Fibroblast of peridontal ligament (primary cell): ENCODE results near the gene MLPH.

Experiments used
- DNase-seq: peaks from one replicate; pipeline ENCODE4 v3.0.0-alpha.2; 2010; ENCODE audit errors: extremely low read depth

Gene MLPH

DNA sequence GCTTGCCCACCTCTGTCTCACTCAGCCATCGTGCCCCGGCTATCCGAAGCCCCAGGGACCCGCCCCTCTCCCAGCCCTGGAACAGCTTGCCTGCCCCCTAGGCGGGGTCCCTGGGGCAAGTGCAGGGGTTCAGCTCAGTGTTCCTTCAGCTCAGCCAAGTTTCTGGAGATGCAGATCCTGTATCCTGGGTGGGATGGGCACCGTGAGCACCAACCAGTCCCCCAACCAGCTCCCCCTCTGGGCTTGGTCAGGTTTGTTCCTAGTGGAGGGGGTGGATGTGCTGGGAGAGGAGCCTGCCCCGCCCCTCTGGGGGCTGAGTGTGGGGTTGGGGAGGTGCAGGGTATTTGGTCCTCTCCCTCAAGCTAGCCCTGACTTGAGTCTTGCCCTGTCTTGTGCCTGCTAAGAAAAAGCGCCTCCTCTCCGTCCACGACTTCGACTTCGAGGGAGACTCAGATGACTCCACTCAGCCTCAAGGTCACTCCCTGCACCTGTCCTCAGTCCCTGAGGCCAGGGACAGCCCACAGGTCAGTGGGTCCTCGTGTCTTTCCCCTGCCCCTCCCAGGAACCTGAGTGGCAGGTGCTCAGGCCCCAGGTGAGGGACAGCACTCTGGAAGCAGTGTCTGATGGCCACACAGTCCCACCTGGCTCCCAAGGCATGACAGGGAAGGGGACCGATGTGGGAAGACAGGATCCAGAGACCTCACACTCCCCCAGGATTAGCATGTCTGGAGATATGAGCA lies 32.6 kb downstream of the MLPH start:
- no peak for DNase-seq

GRCh38 chr2:237520290-237520689 lies 33.2 kb downstream of the MLPH start:
- no peak for DNase-seq

- no peak for DNase-seq
These were observed 37.6 kb downstream of the MLPH start for GRCh38 chr2:237524631-237525030.

DNA sequence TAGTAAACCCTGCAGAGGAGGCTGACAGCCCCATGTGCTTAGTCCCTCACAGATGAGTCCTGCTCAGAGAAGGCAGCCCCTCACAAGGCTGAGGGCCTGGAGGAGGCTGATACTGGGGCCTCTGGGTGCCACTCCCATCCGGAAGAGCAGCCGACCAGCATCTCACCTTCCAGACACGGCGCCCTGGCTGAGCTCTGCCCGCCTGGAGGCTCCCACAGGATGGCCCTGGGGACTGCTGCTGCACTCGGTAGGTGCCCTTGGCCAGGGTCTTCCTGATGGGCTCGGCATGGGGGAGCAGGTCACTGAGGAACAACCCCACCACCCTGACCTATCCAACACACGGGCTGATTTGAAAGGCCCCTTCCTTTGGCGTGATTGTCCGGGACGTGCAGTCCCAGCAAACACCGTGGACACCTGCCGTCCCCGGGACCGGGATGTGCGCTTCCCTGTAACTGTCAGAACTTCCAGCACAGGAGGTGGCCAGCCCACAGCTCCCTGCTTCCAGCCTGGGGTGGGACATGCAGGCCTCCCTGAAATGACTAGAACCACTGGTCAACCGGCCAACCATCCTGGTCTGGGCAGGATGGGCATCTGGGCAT lies 38.6 kb downstream of the MLPH start:
- DNase-seq = no peak

- DNase-seq = no peak
These were observed 40.2 kb downstream of the MLPH start for GRCh38 chr2:237527233-237527632.

DNA sequence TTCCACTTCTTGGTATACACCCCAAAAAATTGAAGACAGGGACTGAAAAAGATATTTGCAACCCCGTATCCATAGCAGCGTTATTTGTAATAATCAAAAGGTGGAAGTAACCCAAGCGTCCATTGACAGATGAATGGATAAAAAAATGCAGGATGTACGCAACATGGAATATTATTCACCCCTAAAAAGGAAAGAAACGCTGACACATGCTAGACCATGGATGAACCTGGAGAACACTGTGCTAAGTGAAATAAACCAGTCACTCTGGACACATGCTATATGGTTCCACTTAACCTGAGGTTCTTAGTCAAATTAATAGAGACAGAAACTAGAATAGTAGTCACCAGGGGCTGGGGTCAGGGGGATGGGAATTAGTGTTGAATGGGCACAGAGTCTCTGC lies 40.7 kb downstream of the MLPH start:
- no peak for DNase-seq

DNA sequence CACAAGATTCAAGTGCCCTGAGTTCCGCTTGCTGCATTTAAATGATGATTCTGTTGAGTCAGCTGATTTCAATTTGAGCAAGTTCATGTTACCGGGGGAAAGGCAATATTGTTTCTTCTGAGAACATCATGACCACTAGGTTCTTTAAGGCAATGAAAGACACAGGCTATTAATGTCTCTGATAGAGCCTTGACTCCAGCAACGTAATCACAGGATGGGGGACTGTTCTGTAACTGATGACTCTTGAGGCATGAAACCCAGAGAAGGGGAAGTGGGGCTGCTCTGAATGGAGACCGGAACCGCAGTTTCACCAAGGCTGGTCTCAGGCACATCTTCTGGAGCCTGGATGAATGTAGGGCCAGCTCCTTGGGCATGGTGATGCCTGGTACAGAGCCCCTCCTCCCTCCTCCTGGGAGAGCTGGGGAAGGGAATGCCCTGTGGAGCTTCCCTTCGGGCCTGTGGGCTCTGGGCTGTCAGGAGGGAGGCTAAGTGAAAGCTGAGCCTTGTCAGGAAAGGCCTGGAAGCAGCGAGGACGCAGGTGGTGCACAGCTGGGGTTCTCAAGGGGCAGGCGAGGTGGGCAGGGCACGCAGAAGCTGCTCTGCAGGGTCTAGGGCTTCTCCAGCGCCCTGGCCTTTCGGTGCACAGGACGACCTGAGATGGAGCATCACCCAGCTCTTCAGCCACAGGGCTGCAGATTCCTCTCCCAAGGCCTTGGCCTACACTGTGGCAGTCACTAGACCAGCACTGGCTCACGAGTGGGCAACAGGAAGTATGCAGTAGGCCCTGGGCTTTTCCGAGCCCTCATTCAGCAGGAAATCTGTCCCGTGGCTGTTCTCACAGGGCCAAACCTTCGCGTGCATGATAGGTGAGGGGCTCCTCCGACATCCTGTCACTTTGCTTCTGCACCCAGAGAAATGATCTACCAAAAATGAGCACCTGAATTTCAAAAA lies 42.7 kb downstream of the MLPH start:
- no peak for DNase-seq

DNA sequence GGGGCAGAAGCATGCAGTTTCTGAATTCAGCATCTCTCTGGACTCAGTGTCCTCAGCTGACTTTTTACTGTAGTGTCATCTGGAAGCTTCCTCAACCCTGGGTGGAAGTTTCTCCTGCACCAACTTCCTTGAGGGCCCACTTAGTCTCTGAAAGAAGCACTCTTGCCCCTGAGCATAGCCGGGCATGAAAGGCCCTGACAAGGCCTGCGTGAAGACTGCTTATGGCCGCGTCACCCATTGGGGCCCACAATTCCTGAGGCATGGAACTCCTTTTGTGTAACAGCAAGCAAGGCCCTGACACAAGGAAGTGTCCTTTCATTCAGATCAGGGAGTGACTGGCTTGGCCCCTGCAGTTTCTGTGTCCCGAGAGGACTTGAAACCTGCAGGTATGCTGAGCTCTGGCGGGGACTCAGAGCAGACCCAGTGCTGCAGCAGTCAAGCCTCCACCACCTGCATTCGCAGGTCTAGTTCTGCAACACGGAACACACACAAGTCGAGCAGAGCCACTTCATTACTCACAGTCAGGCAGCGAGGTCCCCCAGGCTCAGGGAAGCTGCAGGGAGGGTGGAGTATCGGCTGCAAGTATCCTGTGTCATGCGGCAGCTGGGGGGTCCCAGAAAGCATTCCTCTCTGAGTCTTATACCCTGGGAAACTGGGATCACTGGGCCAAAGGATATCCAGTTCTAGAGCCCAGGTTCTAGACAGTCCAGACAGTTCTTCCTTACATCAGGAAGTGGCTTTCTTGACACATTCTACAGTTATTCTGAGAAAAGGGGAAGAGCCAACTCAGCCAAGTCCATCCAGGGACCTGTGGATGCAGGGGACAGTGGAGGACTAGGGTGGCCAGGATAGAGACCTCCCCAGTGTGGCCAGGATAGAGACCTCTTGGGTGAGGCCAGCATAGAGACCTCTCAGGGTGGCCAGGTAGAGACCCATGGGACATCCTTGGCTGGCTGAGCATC lies 43.7 kb downstream of the MLPH start:
- DNase-seq = no peak

DNA sequence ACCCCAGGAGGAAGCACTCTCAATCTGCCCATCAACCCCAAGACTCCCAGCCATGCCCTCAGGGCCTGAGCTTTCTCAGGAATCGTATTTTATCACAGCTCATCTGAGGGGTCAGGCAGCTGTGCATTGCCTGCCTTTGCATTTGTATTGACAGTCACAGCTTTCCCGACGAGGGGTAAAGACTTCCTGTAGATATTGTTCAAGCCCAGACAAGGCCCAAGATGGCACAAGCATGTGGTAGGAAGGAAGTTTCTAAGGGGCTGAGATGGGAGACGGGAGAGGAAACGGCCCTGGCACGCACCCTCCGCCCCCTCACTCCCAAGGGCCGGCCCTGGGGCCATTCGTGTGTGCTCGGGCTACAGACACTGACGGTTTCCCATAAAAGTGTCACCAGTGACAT lies 45.1 kb downstream of the MLPH start:
- no peak for DNase-seq

DNA sequence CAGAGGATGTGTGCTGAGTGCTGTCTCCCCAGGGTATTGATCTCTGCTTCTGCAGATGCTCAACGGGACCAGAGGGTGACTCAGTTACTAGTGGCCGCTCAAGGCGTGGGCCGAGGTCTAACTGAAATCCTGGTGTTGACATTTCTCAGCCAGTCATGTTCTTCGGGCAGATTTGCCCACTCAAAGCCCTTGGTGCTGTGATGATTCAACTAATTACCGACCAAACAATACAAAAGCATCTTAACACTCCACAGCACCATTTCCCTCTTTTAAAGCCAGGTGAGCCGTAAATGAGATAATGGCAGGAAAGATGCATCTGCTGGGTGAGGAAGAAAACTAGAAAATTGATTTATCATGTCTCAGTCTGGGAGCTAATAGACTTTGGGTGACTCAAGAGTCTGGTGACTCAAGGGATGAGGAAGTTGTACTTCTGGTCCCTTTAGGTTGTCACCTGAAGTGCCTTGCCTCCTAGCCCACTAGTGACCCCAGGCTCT lies 46.7 kb downstream of the MLPH start:
- DNase-seq = peak; percentile 12

DNA sequence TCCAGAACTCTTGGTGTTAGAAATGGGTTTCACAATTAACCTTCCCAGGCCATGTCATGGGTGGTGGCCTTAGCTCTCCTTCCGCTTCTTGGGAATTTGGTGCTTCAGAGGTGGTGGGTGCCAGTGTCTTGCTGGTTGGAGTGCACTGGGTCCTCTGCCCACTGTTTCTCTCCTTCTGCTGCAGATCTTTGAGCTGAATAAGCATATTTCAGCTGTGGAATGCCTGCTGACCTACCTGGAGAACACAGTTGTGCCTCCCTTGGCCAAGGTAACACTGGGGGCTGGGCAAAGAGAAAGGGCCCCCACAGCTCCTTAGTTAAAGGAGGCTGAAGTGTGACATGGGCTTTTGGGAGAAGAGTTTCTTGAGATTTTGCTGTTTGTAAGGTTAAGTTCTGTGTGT lies 47.3 kb downstream of the MLPH start:
- no peak for DNase-seq

DNA sequence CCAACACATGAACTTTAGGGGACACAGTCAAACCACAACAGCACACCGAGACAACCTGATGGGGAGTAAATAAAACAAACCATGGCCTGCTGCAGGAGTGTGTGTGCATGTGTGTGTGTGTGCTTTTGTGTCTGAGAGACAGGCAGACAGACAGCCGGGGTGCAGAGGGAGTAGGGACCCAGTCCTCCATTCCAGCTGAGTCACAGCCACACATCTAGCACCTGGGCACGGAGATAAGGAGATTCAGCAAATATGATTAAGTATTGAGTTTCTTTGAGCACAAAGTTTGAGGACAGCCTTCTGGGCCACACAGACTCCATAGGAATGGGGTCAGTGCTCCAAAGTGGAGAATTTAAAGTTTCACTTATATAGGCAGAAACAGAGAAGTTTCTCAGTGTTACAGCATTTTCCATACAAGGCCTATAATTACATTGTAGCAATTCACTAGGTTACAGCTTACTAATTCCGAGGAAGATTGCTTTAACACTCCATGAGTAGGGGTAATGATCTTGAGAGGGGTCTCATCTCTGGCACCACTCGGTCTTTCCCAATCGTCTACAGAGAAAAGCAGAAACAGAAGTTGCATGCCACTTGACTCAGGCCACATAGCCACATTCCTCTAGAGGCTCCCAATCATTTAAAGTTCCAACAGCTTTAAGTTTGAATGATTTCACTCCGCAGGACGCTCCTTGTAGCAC lies 48.5 kb downstream of the MLPH start:
- no peak for DNase-seq

DNA sequence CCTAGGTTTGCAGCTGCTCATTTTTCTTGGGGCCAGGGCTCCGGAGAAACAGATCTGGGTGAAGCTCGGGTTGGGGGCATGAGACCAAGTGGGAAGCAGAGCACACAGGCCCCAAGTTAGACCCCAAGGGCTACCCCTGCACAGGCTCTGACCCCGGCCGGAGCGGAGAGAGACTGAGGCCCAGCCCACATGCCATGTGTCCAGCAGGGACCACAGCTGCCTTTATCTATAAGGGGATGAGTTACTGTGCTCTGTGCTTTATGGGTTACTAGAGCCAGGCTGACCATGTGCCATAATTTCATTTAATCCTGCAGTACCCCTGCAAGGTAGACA lies 49.0 kb downstream of the MLPH start:
- no peak for DNase-seq

- DNase-seq = no peak
These were observed 49.6 kb downstream of the MLPH start for GRCh38 chr2:237536617-237537016.

- DNase-seq = no peak
These were observed 51.1 kb downstream of the MLPH start for GRCh38 chr2:237538001-237538720.

GRCh38 chr2:237538901-237539300 lies 51.9 kb downstream of the MLPH start:
- no peak for DNase-seq

DNA sequence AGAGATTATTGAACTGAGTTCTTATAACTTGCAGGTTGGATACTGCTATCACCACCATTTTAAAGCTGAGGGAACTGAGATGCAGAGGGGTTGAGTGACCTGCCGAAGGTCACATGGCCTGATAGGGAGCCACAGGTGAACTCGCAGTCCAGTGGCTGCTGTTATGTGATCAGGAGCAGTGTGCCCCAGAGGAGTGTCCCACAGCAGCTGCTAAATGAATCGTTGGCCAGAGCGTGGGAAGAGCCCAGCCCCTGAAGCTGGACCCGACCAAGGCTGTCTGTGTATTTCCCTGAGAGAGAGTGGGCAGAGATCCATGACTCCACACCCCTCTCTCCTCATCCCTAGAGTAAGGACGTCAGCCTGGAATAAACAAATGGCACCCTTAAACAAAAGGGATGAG lies 52.6 kb downstream of the MLPH start:
- no peak for DNase-seq

GRCh38 chr2:237540223-237540775 lies 53.2 kb downstream of the MLPH start:
- DNase-seq = no peak

DNA sequence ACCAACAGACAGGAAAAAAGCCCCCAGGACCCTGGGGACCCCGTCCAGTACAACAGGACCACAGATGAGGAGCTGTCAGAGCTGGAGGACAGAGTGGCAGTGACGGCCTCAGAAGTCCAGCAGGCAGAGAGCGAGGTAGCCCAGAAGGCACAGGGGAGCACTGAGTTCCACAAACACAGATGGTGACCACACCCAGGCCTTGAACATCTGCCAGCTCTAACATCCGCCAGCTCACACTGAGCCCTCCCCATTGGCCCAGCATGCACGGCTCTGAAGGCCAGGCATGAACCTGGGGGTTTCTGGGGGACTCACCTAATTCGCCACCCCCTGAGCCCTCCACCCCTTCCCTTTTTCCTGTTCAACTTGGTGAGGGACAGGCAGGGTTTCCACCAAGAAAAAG lies 53.8 kb downstream of the MLPH start:
- DNase-seq = peak; percentile 65

DNA sequence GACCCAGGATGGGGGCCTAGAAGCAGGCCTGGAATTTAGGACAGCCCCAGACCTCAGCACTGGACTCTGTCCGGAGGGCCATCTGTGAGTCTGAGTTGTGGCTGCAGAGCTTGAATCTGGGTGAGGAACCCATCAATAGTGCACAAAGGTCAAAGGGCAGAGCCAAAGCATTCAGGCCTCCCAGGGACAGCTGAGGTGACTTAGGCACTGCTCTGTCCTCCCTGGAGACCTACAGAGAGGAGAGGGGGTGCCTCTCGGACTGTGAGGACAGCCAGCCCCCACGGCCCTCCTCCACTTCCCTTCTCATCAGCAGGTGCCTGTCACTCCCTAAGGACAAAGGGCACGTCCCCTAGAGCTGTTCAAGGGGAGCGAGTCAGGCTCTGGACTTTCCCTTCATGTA lies 54.2 kb downstream of the MLPH start:
- DNase-seq = no peak
